ENCODE results near the gene CCR1.

CCR1 gene

DNA sequence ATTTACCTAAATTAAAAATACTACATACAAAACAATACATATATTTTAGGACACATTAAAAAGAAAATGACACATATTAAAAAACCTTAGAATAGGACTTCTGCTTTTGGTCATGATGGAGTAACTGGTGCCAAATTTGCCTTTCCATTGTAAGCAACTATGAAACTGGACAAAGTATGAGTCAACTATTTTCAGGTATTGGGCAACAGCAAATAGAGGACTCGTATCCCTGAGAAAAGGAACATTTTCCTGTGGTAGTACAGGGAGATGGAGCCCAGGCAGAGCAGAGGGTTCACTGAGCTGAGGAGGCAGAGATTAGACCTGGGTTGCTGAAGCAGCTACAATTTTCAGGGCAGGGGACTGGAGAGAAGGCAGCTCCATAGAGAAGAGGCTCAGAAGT lies 14.7 kb downstream of the CCR1 start:
- Histone ChIP-seq H3K27ac (no peak overlapping the region), H3K36me3 (ENCODE audit: insufficient read depth, low read length) (no peaks in the 10 kb centered on the region), H3K9ac (ENCODE audit: insufficient read length) (no peak overlapping the region), H3K9me3 (ENCODE audit: low read depth, low read length) (no peaks in the 10 kb centered on the region), H3K4me3 (no peak overlapping the region)
- no peak for DNase-seq (ENCODE audit: low read depth, low spot score)
- no peak for TF ChIP-seq POLR2AphosphoS5 (IDR thresholded peaks at IDR 0.05; ENCODE audit: borderline replicate concordance, low read depth, low read length)
- no peak for TF ChIP-seq EZH2 (IDR thresholded peaks at IDR 0.05)

DNA sequence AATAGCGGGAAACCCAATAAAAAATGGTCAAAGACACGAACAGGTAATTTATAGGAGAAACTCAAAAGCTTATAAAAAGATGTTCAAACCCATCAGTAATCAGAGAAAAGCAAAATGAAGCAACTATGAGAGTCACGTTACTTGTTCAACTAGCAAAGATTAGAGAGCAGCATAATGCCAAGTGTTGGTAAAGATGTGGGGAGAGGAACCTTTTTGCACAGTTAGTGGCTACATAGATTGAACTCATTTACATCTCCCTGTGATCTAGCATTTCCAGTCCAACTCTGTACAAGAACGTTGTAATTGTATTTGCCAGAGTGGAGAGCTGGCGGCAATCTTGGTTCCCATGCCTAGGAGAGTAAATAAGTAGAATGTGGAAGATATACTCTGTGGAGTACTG lies 15.2 kb downstream of the CCR1 start:
- no peak for DNase-seq (ENCODE audit: low read depth, low spot score)
- H3K9me3 ChIP-seq (ENCODE audit: low read depth, low read length): no peaks in the 10 kb centered on the region
- no peak overlapping the region for H3K27ac ChIP-seq
- TF ChIP-seq POLR2AphosphoS5 (IDR thresholded peaks at IDR 0.05; ENCODE audit: borderline replicate concordance, low read depth, low read length): no peak
- TF ChIP-seq EZH2 (IDR thresholded peaks at IDR 0.05): no peak
- TF ChIP-seq FOXP2 (optimal IDR thresholded peaks at IDR 0.05; ENCODE audit: control extremely low read depth, extremely low read length, insufficient read depth): no peak
- no peaks in the 10 kb centered on the region for H3K36me3 ChIP-seq (ENCODE audit: insufficient read depth, low read length)
- no peak overlapping the region for H3K4me3 ChIP-seq
- H3K9ac ChIP-seq (ENCODE audit: insufficient read length): no peak overlapping the region

DNA sequence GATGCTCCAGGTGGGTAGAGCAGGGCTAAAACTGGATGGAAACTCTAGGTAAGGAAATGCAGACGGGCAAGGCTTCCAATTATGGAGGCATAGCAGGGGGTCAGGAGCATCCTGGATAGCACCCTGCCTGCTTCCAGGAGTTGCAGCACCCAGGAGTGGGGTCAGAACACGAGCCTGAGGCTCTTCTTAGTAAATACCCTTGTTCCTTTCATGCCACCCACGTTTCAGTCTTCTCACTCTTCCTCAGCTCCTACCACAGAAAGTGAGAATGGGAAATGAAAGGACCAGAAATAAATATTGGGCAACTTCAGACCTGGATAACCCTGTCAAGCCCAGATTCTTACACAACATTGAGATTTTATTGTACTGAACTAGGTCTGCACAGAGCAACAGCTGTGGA lies 16.4 kb downstream of the CCR1 start:
- Histone ChIP-seq H3K9ac (ENCODE audit: insufficient read length) (no peak overlapping the region), H3K4me3 (no peak overlapping the region), H3K36me3 (ENCODE audit: insufficient read depth, low read length) (no peaks in the 10 kb centered on the region), H3K9me3 (ENCODE audit: low read depth, low read length) (no peaks in the 10 kb centered on the region), H3K27ac (no peak overlapping the region)
- no peak for TF ChIP-seq EZH2 (IDR thresholded peaks at IDR 0.05)
- TF ChIP-seq POLR2AphosphoS5 (IDR thresholded peaks at IDR 0.05; ENCODE audit: borderline replicate concordance, low read depth, low read length): no peak
- no peak for TF ChIP-seq FOXP2 (optimal IDR thresholded peaks at IDR 0.05; ENCODE audit: control extremely low read depth, extremely low read length, insufficient read depth)
- no peak for DNase-seq (ENCODE audit: low read depth, low spot score)

DNA sequence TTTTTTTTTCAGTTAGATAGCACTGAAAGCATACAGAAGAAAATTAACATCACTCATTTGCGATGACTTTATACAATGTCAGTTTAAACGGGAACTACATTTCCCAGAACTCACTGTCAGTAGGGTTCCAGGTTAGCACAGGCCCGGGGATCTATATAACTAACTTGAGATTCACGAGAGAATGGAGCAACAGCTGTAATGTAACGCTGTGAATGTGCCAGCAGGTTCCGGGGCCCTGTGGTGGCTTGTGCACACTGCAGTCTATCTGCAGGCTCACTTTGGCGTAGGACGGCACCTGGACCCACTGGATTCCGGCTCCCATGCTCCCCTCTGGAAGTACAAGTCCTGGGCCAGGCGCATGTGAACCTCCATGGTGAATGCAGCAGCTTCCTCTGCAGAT lies 19.4 kb downstream of the CCR1 start:
- Histone ChIP-seq H3K9ac (ENCODE audit: insufficient read length) (no peak overlapping the region), H3K27ac (no peak overlapping the region), H3K4me3 (no peak overlapping the region), H3K9me3 (ENCODE audit: low read depth, low read length) (no peaks in the 10 kb centered on the region), H3K36me3 (ENCODE audit: insufficient read depth, low read length) (no peaks in the 10 kb centered on the region)
- TF ChIP-seq FOXP2 (optimal IDR thresholded peaks at IDR 0.05; ENCODE audit: control extremely low read depth, extremely low read length, insufficient read depth) (no peak), EZH2 (IDR thresholded peaks at IDR 0.05) (no peak), POLR2AphosphoS5 (IDR thresholded peaks at IDR 0.05; ENCODE audit: borderline replicate concordance, low read depth, low read length) (no peak)
- no peak for DNase-seq (ENCODE audit: low read depth, low spot score)

DNA sequence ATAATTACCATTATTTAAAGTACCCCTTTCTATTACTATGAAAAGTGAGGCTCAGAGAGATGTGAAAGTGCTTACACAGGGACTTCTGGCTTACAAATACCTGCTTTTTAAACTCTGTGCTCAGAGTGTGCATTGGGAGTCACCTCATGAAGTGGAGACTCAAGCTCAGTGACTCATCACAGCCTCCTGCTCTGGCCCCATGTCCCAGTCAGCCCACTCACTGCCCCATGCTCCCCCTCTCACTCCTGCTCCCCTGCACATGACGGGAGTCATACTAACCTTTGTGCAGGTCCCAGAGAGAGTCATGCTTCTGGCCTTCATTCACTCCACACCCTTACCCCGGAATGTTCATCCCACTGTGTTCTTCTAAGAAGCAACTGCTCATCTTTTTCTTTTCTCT lies 20.2 kb downstream of the CCR1 start:
- H3K9ac ChIP-seq (ENCODE audit: insufficient read length): no peak overlapping the region
- no peak overlapping the region for H3K27ac ChIP-seq
- DNase-seq (ENCODE audit: low read depth, low spot score): no peak

DNA sequence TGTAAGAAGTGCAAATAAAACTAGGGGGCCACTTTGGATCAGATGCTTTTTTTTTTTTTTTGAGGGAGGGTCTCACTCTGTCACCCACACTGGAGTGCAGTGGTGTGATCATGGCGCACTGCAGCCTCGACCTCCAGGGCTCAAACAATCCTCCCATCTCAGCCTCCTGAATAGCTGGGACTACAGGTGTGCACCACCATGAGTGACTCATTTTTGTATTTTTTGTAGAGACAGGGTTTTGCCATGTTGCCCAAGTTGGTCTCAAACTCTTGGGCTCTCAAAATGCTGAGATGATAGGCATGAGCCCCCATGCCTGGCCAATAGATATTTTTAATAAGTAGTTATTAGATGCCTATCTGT lies 20.8 kb downstream of the CCR1 start:
- H3K27ac ChIP-seq: no peak overlapping the region
- H3K36me3 ChIP-seq (ENCODE audit: insufficient read depth, low read length): no peaks in the 10 kb centered on the region
- no peak for DNase-seq (ENCODE audit: low read depth, low spot score)
- H3K9ac ChIP-seq (ENCODE audit: insufficient read length): no peak overlapping the region
- TF ChIP-seq POLR2AphosphoS5 (IDR thresholded peaks at IDR 0.05; ENCODE audit: borderline replicate concordance, low read depth, low read length): no peak
- no peak for TF ChIP-seq EZH2 (IDR thresholded peaks at IDR 0.05)
- no peak for TF ChIP-seq FOXP2 (optimal IDR thresholded peaks at IDR 0.05; ENCODE audit: control extremely low read depth, extremely low read length, insufficient read depth)
- H3K9me3 ChIP-seq (ENCODE audit: low read depth, low read length): no peaks in the 10 kb centered on the region
- no peak overlapping the region for H3K4me3 ChIP-seq

More for the DNA sequence above, 20.2 kb downstream of the CCR1 start:
- TF ChIP-seq FOXP2 (optimal IDR thresholded peaks at IDR 0.05; ENCODE audit: control extremely low read depth, extremely low read length, insufficient read depth) (no peak), POLR2AphosphoS5 (IDR thresholded peaks at IDR 0.05; ENCODE audit: borderline replicate concordance, low read depth, low read length) (no peak), EZH2 (IDR thresholded peaks at IDR 0.05) (no peak)
- Histone ChIP-seq H3K36me3 (ENCODE audit: insufficient read depth, low read length) (no peaks in the 10 kb centered on the region), H3K9me3 (ENCODE audit: low read depth, low read length) (no peaks in the 10 kb centered on the region), H3K4me3 (no peak overlapping the region)

DNA sequence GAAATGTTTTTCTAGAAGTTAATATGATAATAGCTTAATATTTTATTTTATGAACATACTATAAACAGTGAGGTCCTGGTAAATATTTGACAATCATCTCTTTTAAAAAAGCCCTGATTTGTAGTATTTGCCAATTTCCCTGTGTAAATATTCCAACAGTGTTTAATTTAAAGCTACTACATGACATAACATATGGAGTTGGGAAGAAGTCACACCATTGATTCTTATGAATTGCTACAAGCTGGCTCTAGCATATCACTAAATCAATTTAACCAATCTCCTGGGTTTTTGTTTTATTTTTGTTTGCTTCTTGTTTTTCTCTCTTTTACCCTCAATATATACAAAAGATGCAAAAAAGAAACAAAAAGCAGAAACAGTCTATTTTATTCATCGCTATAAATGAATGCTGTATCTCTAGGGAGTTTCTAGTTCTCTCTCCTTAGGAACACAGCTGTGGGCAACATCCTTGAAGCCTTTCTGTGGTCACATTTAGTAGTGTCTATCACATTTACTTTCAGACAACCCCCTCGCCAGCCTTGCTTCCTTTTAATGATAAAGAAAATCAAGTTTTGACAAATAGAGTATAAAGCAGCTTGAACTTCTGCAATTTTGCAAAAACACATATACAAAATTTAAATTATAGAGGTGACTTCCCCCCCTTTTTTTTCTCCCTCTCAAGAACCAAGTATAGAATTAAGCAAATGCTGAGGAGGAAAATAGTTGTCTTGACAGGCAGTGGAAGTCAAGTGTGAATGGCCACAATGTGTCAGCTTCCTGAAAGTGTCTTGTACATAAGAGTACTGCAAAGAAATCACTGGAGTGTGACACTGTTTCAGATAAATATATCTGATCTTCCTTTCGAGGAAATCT lies 21.4 kb downstream of the CCR1 start:
- TF ChIP-seq EZH2 (IDR thresholded peaks at IDR 0.05): no peak
- TF ChIP-seq POLR2AphosphoS5 (IDR thresholded peaks at IDR 0.05; ENCODE audit: borderline replicate concordance, low read depth, low read length): no peak
- TF ChIP-seq FOXP2 (optimal IDR thresholded peaks at IDR 0.05; ENCODE audit: control extremely low read depth, extremely low read length, insufficient read depth): no peak
- Histone ChIP-seq H3K4me3 (no peak overlapping the region), H3K9me3 (ENCODE audit: low read depth, low read length) (no peaks in the 10 kb centered on the region), H3K27ac (no peak overlapping the region), H3K36me3 (ENCODE audit: insufficient read depth, low read length) (no peaks in the 10 kb centered on the region), H3K9ac (ENCODE audit: insufficient read length) (no peak overlapping the region)
- DNase-seq (ENCODE audit: low read depth, low spot score): no peak

DNA sequence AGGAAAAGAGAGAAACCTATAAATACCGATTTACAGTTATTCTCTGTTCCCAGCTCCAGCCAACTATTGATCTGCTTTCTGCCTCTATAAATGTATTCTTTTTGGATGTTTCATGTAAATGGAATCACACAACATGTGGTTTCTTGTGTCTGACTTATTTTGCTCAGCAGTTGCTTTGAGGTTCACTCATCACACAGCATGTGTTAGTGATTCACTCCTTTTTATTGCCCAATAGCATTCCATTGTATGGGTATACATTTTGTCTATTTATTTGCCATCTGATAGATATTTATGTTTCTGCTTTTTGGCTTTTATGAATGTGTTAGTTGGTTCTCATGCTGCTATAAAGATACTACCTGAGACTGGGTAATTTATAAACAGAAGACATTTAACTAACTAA lies 23.6 kb downstream of the CCR1 start:
- DNase-seq (ENCODE audit: low read depth, low spot score): no peak
- Histone ChIP-seq H3K4me3 (no peak overlapping the region), H3K9me3 (ENCODE audit: low read depth, low read length) (no peaks in the 10 kb centered on the region), H3K27ac (no peak overlapping the region), H3K36me3 (ENCODE audit: insufficient read depth, low read length) (no peaks in the 10 kb centered on the region), H3K9ac (ENCODE audit: insufficient read length) (no peak overlapping the region)
- no peak for TF ChIP-seq POLR2AphosphoS5 (IDR thresholded peaks at IDR 0.05; ENCODE audit: borderline replicate concordance, low read depth, low read length)
- TF ChIP-seq EZH2 (IDR thresholded peaks at IDR 0.05): no peak
- no peak for TF ChIP-seq FOXP2 (optimal IDR thresholded peaks at IDR 0.05; ENCODE audit: control extremely low read depth, extremely low read length, insufficient read depth)

DNA sequence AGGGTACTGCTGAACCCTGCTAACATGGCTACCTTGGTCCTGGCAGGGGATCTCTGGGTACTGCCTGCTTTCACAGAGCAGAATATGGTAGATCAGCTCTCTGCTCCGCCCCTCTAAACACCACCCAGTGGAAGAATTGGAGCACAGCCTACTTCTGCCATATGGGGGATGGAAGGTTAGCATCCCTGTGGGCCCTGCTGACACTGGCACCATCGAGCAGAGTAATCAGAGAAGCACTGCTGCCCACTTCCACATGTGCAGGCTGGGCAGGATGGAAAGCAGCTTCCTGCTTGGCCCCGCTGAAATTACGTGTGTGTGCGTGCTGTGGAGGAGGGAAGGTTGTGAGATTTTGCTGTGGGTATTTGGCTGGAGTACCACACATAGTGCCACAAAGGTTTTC lies 24.8 kb downstream of the CCR1 start:
- no peak overlapping the region for H3K27ac ChIP-seq
- H3K36me3 ChIP-seq (ENCODE audit: insufficient read depth, low read length): no peaks in the 10 kb centered on the region
- no peak for DNase-seq (ENCODE audit: low read depth, low spot score)
- TF ChIP-seq POLR2AphosphoS5 (IDR thresholded peaks at IDR 0.05; ENCODE audit: borderline replicate concordance, low read depth, low read length): no peak
- TF ChIP-seq EZH2 (IDR thresholded peaks at IDR 0.05): no peak
- TF ChIP-seq FOXP2 (optimal IDR thresholded peaks at IDR 0.05; ENCODE audit: control extremely low read depth, extremely low read length, insufficient read depth): no peak
- no peak overlapping the region for H3K4me3 ChIP-seq
- H3K9me3 ChIP-seq (ENCODE audit: low read depth, low read length): no peaks in the 10 kb centered on the region
- H3K9ac ChIP-seq (ENCODE audit: insufficient read length): no peak overlapping the region

All from SK-N-MC (cell line).